ENCODE data around the gene VPS13C. TPM values are rescaled to one million over a fixed set of nuclear protein-coding genes. Genes with fewer than 3 reads are reported as not detected.

Gene VPS13C
- total RNA-seq, 1 experiment from 2014 or later = 20.9 TPM

DNA sequence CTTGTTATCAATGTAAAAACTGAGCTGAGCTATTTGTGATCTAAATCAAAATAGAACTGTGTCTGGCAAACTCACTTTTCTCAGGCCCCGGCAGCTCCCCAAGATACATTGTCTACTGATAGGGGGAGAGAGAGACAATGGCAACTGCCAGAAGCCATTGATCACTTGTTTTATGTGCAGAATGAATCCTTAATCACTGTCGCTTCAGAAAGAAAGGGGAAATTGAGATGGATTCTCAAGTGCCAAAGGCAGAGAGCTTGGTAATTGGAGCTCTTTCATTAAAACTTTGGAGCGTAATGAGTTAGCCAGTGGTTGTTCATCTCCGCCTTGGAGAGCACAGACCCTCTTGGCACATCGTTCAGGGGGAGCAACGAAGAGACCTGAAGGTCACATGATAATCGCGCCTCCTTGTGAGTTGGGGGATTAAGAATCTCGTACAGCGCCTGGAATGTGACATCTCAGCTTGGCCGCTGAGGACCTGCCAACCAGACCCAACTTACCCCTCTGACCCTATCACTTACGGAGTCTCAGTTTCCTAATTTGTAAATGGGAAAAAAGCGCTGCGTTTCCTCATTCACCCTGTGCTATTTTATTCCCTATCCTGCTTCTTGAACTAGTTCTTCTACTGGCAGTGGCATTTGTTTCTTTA lies 252.8 kb downstream of the VPS13C start:
- no peak overlapping the region for H3K4me3 Mint-ChIP-seq
- ChIA-PET CTCF (interaction anchor here (1.1 to 3.4 kb wide), 2 partner anchors 26 to 229 kb away, joined by 3 to 14 read pairs; no protein-coding TSS in a partner anchor), POLR2A (no interaction called here)
- peaks cover 5% of the 10 kb centered on the region for H3K4me1 Mint-ChIP-seq
- no peak overlapping the region for H3K27ac Mint-ChIP-seq
- no peak for ATAC-seq
- H3K27me3 Mint-ChIP-seq (ENCODE audit: low read depth) = no peaks in the 10 kb centered on the region
- no peaks in the 10 kb centered on the region for H3K9me3 Mint-ChIP-seq
- TF ChIP-seq, protein P1, sequence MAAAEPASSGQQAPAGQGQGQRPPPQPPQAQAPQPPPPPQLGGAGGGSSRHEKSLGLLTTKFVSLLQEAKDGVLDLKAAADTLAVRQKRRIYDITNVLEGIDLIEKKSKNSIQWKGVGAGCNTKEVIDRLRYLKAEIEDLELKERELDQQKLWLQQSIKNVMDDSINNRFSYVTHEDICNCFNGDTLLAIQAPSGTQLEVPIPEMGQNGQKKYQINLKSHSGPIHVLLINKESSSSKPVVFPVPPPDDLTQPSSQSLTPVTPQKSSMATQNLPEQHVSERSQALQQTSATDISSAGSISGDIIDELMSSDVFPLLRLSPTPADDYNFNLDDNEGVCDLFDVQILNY (CRISPR knock-in tag; IDR thresholded peaks at IDR 0.05) = no peak
- no peaks in the 10 kb centered on the region for H3K36me3 Mint-ChIP-seq
- no peak for DNase-seq (ENCODE audit: low spot score)

Other genes with a start within 250 kb of the VPS13C start
- gene C2CD4A, start 6.5 kb upstream of the VPS13C start, total RNA-seq (2021) = 0.32 to 0.42 TPM (median 0.41 TPM) in 3 replicates
- gene C2CD4B, start 104.8 kb upstream of the VPS13C start, total RNA-seq (2021) = 0.82 to 1.3 TPM (median 0.96 TPM) in 3 replicates

Measured in WTC11 (cell line).